OCI-LY7 (cell line): ENCODE data around the gene DCLK1. TPM values are rescaled to one million over a fixed set of nuclear protein-coding genes. Genes with fewer than 3 reads are reported as not detected.

Experiments used
- BruUV-seq: library from RNA; stranded (reverse); fragments of 400-500 nt; replicated peaks from 2 replicates; lab custom pipeline; 2021; lab: Mats Ljungman, UMichigan
- CTCF ChIA-PET: fragments of 300-600 bp; sonication (Branson Sonifier 250); formaldehyde crosslinking; loops from one replicate; lab custom pipeline; 2022; ENCODE audit warnings: antibody characterized with exemption; ENCODE audit not compliant: unreplicated experiment; lab: Charles Lee
- POLR2A ChIA-PET: fragments of 300-600 bp; sonication (Branson Sonifier 250); formaldehyde crosslinking; loops from one replicate; lab custom pipeline; 2022; ENCODE audit warnings: antibody characterized with exemption; lab: Charles Lee
- DNase-seq: peaks from one replicate; pipeline ENCODE4 v3.0.0-alpha.2; 2015; ENCODE audit warnings: low spot score
- H2AFZ ChIP-seq: fragments of 200-600 bp; sonication (generic), shearing (Covaris generic); 2 replicates; pipeline ENCODE4 v1.6.1; 2014; ENCODE audit warnings: mild to moderate bottlenecking, antibody characterized with exemption, low read length, moderate library complexity
- H3K27ac ChIP-seq: fragments of 200-600 bp; sonication (generic); 2 replicates; pipeline ENCODE4 v1.5.1; 2014; ENCODE audit warnings: mixed run types, low read depth, mild to moderate bottlenecking, moderate library complexity, low read length, inconsistent platforms; ENCODE audit not compliant: poor library complexity, severe bottlenecking
- H3K36me3 ChIP-seq: fragments of 200-600 bp; sonication (generic); 2 replicates; pipeline ENCODE4 v1.6.1; 2014; ENCODE audit warnings: mild to moderate bottlenecking, antibody characterized with exemption, low read length, moderate library complexity, mixed read lengths; ENCODE audit not compliant: insufficient read depth
- H3K4me1 ChIP-seq: fragments of 200-600 bp; sonication (generic); 2 replicates; pipeline ENCODE4 v1.5.1; 2014; ENCODE audit warnings: mild to moderate bottlenecking, low read length; ENCODE audit not compliant: insufficient read depth, poor library complexity, severe bottlenecking
- H3K4me2 ChIP-seq: fragments of 200-600 bp; sonication (generic); 2 replicates; pipeline ENCODE4 v1.6.1; 2014; ENCODE audit warnings: mild to moderate bottlenecking, low read length
- H3K4me3 ChIP-seq: fragments of 200-600 bp; sonication (generic); 2 replicates; pipeline ENCODE4 v1.5.1; 2014; ENCODE audit warnings: mild to moderate bottlenecking, low read depth, low read length; ENCODE audit not compliant: poor library complexity, severe bottlenecking
- H3K79me2 ChIP-seq: fragments of 200-600 bp; sonication (generic); 2 replicates; pipeline ENCODE4 v1.6.1; 2016; ENCODE audit warnings: low read depth, mild to moderate bottlenecking, low read length, moderate library complexity, mixed read lengths; ENCODE audit not compliant: insufficient read depth
- H3K9me2 ChIP-seq: fragments of 200-600 bp; sonication (generic); 2 replicates; pipeline ENCODE4 v1.6.1; 2016; ENCODE audit warnings: mild to moderate bottlenecking, low read length, mixed read lengths; ENCODE audit not compliant: insufficient read depth
- H3K9me3 ChIP-seq: fragments of 200-600 bp; sonication (generic); 2 replicates; pipeline ENCODE4 v1.6.1; 2014; ENCODE audit warnings: mild to moderate bottlenecking, mixed run types, low read length, mixed read lengths
- H4K20me1 ChIP-seq: fragments of 200-600 bp; sonication (generic); 2 replicates; pipeline ENCODE4 v1.6.1; 2014; ENCODE audit warnings: mild to moderate bottlenecking, antibody characterized with exemption, low read length, moderate library complexity, mixed read lengths; ENCODE audit not compliant: insufficient read depth
- EZH2phosphoT487 ChIP-seq: fragments of 200-600 bp; sonication (generic); IDR thresholded peaks from 2 replicates; pipeline ENCODE4 v1.6.1; 2018; ENCODE audit warnings: low read depth, borderline replicate concordance, mild to moderate bottlenecking, mixed run types, antibody characterized with exemption, low read length, moderate library complexity, mixed read lengths
- intact Hi-C: fragments of 100-400 bp; cut with micrococcal nuclease; formaldehyde crosslinking; loops from one replicate; pipeline ENCODE4 v1.10.0; 2022; ENCODE audit not compliant: unreplicated experiment
- total RNA-seq, 2 experiments: library from RNA; depleted of rRNA in 1 of 2; stranded (reverse); fragments of >200 nt in 1 of 2; shearing (Covaris generic) in 1 of 2; gene quantifications; 2 replicates each; pipeline ENCODE4 v1.2.3, GENCODE V29; 2014 to 2022
- TF ChIP-seq, protein P1 (sequence below): fragments of 200-600 bp; sonication (generic); conservative IDR thresholded peaks from 2 replicates; pipeline ENCODE4 v1.5.1; 2014; ENCODE audit warnings: mild to moderate bottlenecking, antibody characterized with exemption, low read length, moderate library complexity, mixed read lengths

DCLK1 gene
- total RNA-seq, 2 experiments from 2014 or later = not detected

DNA sequence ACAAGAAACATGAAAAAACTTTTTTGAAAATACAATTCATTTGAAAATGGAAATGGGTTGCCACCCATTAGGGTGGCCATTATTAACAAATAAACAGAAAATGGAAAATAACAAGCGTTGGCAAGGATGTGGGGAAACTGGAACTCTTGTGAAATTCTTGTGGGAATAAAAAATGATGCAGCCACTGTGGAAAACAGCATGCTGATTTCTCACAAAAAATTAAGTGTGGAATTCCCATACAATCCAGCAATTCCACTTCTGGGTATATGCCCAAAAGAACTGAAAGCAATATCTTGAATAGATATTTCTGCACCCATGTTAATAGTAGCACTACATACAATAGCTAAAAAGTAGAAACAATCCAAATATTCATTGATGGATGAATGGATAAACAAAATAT is 165.2 kb downstream of the DCLK1 start:
- H4K20me1 ChIP-seq = no peaks in the 10 kb centered on the region
- DNase-seq = no peak
- ChIA-PET POLR2A (no interaction called here), CTCF (no interaction called here)
- no peaks in the 10 kb centered on the region for H3K9me2 ChIP-seq
- no peaks in the 10 kb centered on the region for H3K36me3 ChIP-seq
- no peak overlapping the region for H3K4me3 ChIP-seq
- no peak overlapping the region for H3K27ac ChIP-seq
- no peaks in the 10 kb centered on the region for H3K79me2 ChIP-seq
- TF ChIP-seq, protein P1, sequence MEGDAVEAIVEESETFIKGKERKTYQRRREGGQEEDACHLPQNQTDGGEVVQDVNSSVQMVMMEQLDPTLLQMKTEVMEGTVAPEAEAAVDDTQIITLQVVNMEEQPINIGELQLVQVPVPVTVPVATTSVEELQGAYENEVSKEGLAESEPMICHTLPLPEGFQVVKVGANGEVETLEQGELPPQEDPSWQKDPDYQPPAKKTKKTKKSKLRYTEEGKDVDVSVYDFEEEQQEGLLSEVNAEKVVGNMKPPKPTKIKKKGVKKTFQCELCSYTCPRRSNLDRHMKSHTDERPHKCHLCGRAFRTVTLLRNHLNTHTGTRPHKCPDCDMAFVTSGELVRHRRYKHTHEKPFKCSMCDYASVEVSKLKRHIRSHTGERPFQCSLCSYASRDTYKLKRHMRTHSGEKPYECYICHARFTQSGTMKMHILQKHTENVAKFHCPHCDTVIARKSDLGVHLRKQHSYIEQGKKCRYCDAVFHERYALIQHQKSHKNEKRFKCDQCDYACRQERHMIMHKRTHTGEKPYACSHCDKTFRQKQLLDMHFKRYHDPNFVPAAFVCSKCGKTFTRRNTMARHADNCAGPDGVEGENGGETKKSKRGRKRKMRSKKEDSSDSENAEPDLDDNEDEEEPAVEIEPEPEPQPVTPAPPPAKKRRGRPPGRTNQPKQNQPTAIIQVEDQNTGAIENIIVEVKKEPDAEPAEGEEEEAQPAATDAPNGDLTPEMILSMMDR = no peak
- TF ChIP-seq EZH2phosphoT487 = no peak
- H2AFZ ChIP-seq = no peak overlapping the region
- no peaks in the 10 kb centered on the region for H3K4me1 ChIP-seq
- intact Hi-C loops = no loop called here
- no peak overlapping the region for H3K4me2 ChIP-seq
- no peaks in the 10 kb centered on the region for H3K9me3 ChIP-seq
- no TSS peak for BruUV-seq

DNA sequence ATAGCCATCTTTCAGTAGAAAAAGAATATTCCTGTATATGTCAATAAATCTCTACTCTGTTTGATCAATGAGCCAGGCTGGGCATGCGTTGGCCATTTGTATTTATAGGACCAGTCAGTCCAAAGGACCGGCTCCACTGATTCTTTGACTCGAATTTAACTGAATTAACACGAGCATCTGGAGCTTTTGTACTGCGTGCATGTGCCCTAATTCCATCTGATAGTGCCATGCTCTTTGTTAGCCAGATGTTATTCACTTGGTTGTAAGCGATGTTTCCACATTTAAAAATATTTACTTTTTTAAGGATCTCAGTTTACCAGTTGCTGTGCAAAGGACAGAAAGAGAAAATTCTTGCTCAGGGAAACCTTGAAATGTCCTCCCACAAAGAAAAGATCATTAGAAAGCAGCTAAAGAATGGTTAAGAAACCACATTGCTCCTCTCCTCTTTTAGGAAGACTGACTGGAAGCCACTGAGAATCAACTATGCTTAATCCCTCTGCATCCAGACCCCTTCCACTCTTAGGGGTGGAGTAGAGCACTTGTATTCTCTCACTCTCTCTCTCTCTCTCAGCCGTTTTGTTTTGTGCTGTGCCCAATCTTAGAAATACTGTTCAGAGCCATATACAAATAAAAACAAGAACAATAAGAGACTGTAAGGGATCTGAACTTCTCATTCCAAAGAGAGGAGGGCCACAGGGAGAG is 165.8 kb downstream of the DCLK1 start:
- no peak overlapping the region for H3K4me2 ChIP-seq
- intact Hi-C loops = no loop called here

DNA sequence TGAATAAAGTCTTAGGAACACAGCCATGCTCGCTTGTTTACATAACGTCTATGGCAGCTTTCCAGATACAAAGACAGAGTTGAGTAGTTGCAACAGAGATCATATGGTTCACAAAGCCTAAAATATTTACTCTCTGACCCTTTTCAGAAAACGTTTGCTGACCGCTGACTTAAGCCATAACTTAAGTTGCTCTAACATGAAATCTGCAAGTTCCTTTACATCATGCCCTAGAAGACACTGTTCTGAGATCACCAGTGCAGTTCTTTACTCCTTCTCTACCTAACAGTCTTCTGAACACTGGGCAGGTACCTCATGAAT is 166.4 kb downstream of the DCLK1 start:
- Histone ChIP-seq H3K36me3 (no peaks in the 10 kb centered on the region), H3K9me3 (no peaks in the 10 kb centered on the region), H3K4me2 (no peak overlapping the region), H3K4me1 (no peaks in the 10 kb centered on the region), H3K79me2 (no peaks in the 10 kb centered on the region), H3K9me2 (no peaks in the 10 kb centered on the region), H3K27ac (no peak overlapping the region), H4K20me1 (no peaks in the 10 kb centered on the region), H3K4me3 (no peak overlapping the region), H2AFZ (no peak overlapping the region)
- DNase-seq = no peak
- BruUV-seq = no TSS peak
- POLR2A ChIA-PET = no interaction called here
- no peak for TF ChIP-seq EZH2phosphoT487
- TF ChIP-seq, protein P1 = no peak
- intact Hi-C loops = no loop called here
- CTCF ChIA-PET = no interaction called here

More for the DNA sequence above, 165.8 kb downstream of the DCLK1 start:
- Histone ChIP-seq H3K4me3 (no peak overlapping the region), H4K20me1 (no peaks in the 10 kb centered on the region), H3K9me2 (no peaks in the 10 kb centered on the region), H3K36me3 (no peaks in the 10 kb centered on the region), H3K4me1 (no peaks in the 10 kb centered on the region), H3K27ac (no peak overlapping the region), H3K9me3 (no peaks in the 10 kb centered on the region), H3K79me2 (no peaks in the 10 kb centered on the region), H2AFZ (no peak overlapping the region)
- TF ChIP-seq EZH2phosphoT487 = no peak
- TF ChIP-seq, protein P1 = no peak
- BruUV-seq = no TSS peak
- DNase-seq = no peak
- ChIA-PET CTCF (no interaction called here), POLR2A (no interaction called here)
